SK-MEL-5 (cell line): ENCODE data around the gene DPH6. TPM values are rescaled to one million over a fixed set of nuclear protein-coding genes. Genes with fewer than 3 reads are reported as not detected.
"Not testable (repeated sequence)": the region's sequence is repeated elsewhere in the genome, so short reads cannot be mapped to it uniquely, and the experiment has no call there.

ENCODE experiments used
- DNase-seq: peaks from one replicate; pipeline ENCODE4 v3.0.0-alpha.2; 2016; ENCODE audit warnings: low read depth, low spot score
- in situ Hi-C: cut with HindIII; loops from 2 replicates; pipeline ENCODE4 v1.10.0; 2016; ENCODE audit warnings: low sequenced_read_pairs, high pct_unique_total_duplicates, low pct_unique_long_range_greater_than_20kb
- total RNA-seq: library from RNA; depleted of rRNA; stranded (reverse); fragments of >200 nt; shearing (Covaris generic); gene quantifications from 2 replicates; pipeline ENCODE4 v1.2.3, GENCODE V29; 2014

DPH6 gene
- total RNA-seq, 1 experiment from 2014 or later, result 48.1 TPM

- in situ Hi-C loops, result no loop called here
- no peak for DNase-seq
Observed at GRCh38 chr15:35399901-35400300, 146.1 kb downstream of the DPH6 start.

GRCh38 chr15:35397027-35397426 is 148.9 kb downstream of the DPH6 start:
- in situ Hi-C loops, result no loop called here
- DNase-seq, result no peak

- no peak for DNase-seq
- in situ Hi-C loops, result no loop called here
Observed at GRCh38 chr15:35394416-35394815, 151.5 kb downstream of the DPH6 start.

- in situ Hi-C loops, result no loop called here
- peak; percentile 7 for DNase-seq
Observed at GRCh38 chr15:35393398-35393797, 152.6 kb downstream of the DPH6 start.

- in situ Hi-C loops, result not testable (repeated sequence)
Observed at GRCh38 chr15:35391408-35391984, 154.5 kb downstream of the DPH6 start.

DNA sequence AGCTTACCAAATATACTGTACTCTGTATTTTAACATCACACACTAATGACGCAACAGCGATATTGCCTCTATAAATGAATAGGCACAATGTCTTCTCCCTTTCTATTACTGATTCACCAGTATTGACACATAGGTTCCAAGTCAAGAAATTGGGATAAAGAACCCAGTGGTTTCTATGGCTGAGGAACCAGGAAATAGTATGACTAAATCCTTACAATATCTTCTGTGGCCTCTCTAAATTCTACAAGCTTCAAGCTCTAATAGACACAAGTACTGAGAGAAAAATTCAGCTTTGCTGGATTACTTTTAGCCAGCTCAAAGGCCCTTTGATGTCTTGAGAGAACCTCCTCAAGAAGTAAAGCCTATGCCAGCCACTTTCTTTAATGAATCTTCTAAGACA is 162.5 kb downstream of the DPH6 start:
- DNase-seq, result no peak
- in situ Hi-C loops, result no loop called here

More at GRCh38 chr15:35391408-35391984, 154.5 kb downstream of the DPH6 start:
- DNase-seq, result not testable (repeated sequence)

DNA sequence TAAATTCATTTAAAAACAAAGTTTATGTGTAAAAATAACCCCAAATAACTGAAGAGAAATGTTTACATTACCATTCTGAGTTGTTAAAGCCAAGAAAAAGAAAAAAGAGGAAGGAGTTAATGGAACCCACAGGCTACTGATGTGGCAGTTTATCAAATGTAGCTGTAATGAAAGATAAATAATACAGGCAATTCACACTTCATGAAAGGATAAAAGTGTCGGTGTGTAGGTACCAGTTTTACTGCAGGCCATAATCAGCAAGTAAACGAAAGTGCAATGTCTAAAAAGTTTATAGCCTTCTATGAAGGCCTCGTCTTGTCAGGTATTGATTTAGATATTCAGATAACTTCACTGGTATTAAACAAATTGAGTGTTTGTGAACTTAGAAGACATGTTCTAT is 164.6 kb downstream of the DPH6 start:
- in situ Hi-C loops, result no loop called here
- no peak for DNase-seq

- in situ Hi-C loops, result no loop called here
- no peak for DNase-seq
Observed at GRCh38 chr15:35379972-35380371, 166.0 kb downstream of the DPH6 start.

GRCh38 chr15:35378454-35378853 is 167.5 kb downstream of the DPH6 start:
- in situ Hi-C loops, DNase-seq: not testable (repeated sequence)

GRCh38 chr15:35376707-35377106 is 169.3 kb downstream of the DPH6 start:
- in situ Hi-C loops, result no loop called here
- DNase-seq, result no peak

DNA sequence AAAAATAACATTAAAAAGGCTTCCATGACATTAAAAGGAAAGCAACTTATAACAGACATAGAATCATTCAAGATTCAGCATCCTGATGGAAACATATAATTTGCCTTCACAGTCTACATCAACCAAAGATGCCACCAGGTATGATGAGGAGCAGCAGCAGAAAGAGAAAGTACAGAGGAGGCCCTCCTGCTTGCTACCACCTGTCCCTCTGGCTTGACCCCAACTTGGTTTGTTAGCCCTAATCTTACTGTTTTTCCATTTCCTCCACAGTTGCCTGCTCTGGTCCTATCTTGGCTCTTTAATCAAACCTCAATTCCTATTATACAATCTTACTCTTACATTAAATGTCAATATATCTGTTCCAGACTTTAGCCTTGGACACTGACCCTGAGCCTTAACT is 171.3 kb downstream of the DPH6 start:
- in situ Hi-C loops, result no loop called here
- no peak for DNase-seq

DNA sequence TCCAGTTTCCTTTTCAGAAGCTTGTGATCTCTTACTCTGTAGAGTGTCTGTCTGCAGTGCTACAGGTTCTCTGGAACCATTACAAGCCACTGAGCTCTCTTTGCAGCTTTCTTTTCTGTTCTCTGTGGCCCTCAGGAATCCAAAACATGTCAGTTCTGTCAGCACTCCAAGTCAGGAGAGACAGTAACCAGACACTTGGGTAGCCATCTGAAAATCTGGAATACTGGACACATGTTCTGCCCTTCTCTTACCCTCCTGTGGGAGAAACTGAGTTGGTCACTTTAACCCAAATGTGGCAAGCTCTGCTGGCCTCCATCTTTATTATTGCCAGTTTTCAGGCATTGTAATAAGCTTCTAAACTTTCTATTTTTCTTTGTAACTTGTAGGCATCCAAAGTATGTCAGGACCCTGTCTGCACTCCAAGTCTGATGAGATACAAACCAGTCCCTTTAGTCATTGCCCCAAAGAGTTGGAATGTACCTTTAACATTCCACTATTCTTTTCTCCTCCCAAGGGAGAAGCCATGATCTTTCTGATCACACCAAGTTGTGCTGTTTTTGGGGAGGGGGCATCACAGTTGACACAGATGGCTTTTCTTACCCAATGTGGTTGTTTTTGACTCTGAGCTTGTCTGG is 183.7 kb downstream of the DPH6 start:
- in situ Hi-C loops, result no loop called here
- DNase-seq, result no peak

DNA sequence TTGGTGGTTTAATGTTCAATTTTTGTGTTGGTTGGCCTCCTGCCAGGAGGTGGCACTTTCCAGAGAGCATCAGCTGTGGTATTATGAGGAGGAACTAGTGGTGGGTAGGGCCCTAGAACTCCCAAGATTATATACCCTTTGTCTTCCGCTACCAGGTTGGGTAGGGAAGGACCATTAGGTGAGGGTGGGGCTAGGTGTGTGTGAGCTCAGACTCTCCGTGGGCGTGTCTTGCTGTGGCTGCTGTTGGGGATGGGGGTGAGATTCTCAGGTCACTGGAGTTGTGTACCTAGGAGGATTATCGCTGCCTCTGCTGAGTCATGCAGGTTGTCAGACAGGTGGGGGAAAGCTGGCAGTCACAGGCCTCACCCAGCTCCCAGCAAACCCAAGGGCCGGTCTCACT is 187.1 kb downstream of the DPH6 start:
- in situ Hi-C loops, result no loop called here

DNA sequence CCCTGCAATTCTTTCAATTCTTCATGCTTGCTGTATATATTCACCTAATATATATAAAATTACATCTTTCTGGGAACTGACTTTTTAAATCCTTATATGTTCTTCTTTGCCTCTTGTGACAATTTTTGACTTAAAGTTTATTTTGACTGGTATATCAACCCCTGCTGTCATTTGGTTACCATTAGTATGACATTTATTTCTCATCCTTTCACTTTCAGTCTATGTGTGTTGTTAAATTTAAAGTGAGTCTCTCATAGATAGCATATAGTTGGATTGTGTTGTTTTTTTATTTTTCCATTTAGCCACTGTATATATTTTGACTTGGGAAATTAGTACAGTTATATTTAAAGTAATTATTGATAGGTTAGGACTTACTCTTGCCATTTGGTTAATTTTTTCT is 194.9 kb downstream of the DPH6 start:
- no peak for DNase-seq
- in situ Hi-C loops, result no loop called here

More for the DNA sequence above, 187.1 kb downstream of the DPH6 start:
- no peak for DNase-seq

- in situ Hi-C loops, result no loop called here
- DNase-seq, result no peak
Observed at GRCh38 chr15:35349916-35350315, 196.0 kb downstream of the DPH6 start.

DNA sequence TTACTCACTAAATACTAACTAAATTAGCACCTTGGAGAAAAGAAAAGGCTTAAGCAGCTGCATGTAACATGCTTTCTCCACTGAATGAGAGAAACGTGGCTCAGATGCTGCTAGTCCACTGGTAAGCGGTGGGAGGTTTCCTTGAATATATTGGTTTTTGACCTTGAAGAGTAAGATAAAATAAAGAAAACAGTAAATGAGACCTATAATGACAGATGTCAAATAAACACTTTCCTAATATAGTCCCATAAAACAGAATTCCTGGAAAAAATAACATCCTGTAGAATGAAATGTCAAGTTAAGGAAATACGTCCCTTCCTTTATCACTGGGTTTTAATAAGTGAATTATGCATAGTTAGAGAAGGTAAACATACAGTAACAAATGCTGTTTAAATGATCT is 215.0 kb downstream of the DPH6 start:
- no peak for DNase-seq

DNA sequence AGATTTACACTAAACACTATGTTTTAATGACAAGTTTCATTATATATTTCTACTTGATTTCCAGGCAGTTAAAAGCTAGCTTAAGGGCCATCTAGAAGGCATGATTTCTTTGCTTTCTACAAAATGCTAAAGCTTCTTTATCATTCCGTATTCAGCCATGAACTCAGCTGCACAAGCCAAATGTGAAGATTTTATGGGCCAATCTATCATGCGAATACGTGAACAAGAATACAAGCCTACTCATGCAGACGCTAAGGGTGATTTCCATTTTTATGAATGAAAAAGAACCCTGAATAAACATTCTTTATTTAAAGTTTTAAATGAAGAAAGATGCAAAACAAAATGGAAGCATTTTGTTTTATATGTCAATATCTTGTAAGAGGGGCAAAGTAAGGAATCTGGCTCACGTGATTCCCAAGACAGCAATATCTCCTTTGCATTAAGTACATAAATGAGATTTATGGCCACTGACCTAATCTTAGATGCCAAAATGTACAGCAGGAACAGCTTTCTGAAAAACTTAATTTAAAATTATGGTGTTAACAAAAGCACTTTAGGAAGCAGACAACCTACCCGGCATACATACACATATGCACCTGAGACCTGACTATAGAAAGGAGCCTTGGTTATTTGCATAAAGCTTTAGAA is 215.8 kb downstream of the DPH6 start:
- in situ Hi-C loops, result no loop called here
- no peak for DNase-seq

More for the DNA sequence above, 215.0 kb downstream of the DPH6 start:
- in situ Hi-C loops, result no loop called here

DNA sequence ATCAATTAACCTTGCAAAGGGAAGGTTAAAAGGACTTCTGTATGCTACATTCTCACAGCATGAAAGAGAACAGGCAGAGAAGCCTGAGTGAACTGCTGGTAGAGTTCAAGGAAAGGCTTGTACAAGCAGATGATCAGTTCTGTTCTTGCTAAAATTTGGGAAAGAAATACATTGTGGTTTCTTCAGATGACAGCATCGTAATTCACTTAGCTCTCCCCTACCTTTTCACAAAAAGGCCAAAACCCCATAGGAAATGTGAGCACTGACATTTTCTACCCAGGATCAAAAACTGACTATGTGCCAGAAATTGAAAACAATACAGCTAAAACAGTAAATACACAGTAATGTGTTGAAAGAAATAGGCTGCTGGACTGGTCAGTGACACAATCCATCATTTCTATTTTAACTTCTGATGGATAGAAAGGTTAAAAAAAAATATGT is 216.4 kb downstream of the DPH6 start:
- DNase-seq, result no peak
- in situ Hi-C loops, result no loop called here

- DNase-seq, in situ Hi-C loops: not testable (repeated sequence)
Observed at GRCh38 chr15:35328836-35329235, 217.1 kb downstream of the DPH6 start.
